GM18951 (cell line): ENCODE data around the gene DYNLT2B.
"Not testable (repeated sequence)": the region's sequence is repeated elsewhere in the genome, so short reads cannot be mapped to it uniquely, and the experiment has no call there.

Experiments used
- POLR2A ChIP-seq: IDR thresholded peaks from 4 replicates; pipeline ENCODE4 v1.6.1; 2011; ENCODE audit warnings: mild to moderate bottlenecking; ENCODE audit not compliant: insufficient read length, insufficient read depth; ENCODE audit errors: extremely low read depth
- in situ Hi-C: fragments of 300-500 bp; cut with MboI; formaldehyde crosslinking; loops from one replicate; pipeline ENCODE4 v1.12.0; 2022; ENCODE audit warnings: low sequenced_read_pairs, mixed read lengths, inconsistent platforms; ENCODE audit not compliant: unreplicated experiment

The DYNLT2B gene

GRCh38 chr3:196315821-196316220, 2.2 kb downstream of the DYNLT2B start:
- in situ Hi-C loops: no loop called here
- TF ChIP-seq POLR2A: no peak

- no peak for TF ChIP-seq POLR2A
- in situ Hi-C loops: no loop called here
These were observed 3.4 kb downstream of the DYNLT2B start for GRCh38 chr3:196314597-196314996.

GRCh38 chr3:196314086-196314485, 4.0 kb downstream of the DYNLT2B start:
- in situ Hi-C loops: not testable (repeated sequence)

- in situ Hi-C loops: not testable (repeated sequence)
These were observed 15.1 kb downstream of the DYNLT2B start for GRCh38 chr3:196302960-196303359.

- in situ Hi-C loops: not testable (repeated sequence)
These were observed 15.5 kb downstream of the DYNLT2B start for GRCh38 chr3:196302551-196302950.

- in situ Hi-C loops: no loop called here
- TF ChIP-seq POLR2A: no peak
These were observed 19.5 kb downstream of the DYNLT2B start for GRCh38 chr3:196298521-196298920.

- TF ChIP-seq POLR2A: peak; percentile 33
- in situ Hi-C loops: no loop called here
These were observed 25.6 kb downstream of the DYNLT2B start for GRCh38 chr3:196292286-196292923.

GRCh38 chr3:196288141-196288460, 29.9 kb downstream of the DYNLT2B start:
- no peak for TF ChIP-seq POLR2A
- in situ Hi-C loops: no loop called here

- in situ Hi-C loops: no loop called here
- peak; percentile 83 for TF ChIP-seq POLR2A
These were observed 30.4 kb downstream of the DYNLT2B start, which contains the start of gene PCYT1A for GRCh38 chr3:196287440-196288140. Gene PCYT1A, minus strand, starts transcription at chr3:196287726. Its CDS starts 17,195 bp downstream, at chr3:196270531.

- TF ChIP-seq POLR2A: no peak
- in situ Hi-C loops: no loop called here
These were observed 31.0 kb downstream of the DYNLT2B start for GRCh38 chr3:196287090-196287439.

GRCh38 chr3:196284396-196284795, 33.6 kb downstream of the DYNLT2B start:
- in situ Hi-C loops: no loop called here

GRCh38 chr3:196281962-196282361, 36.1 kb downstream of the DYNLT2B start:
- no peak for TF ChIP-seq POLR2A
- in situ Hi-C loops: no loop called here

More at GRCh38 chr3:196284396-196284795, 33.6 kb downstream of the DYNLT2B start:
- TF ChIP-seq POLR2A: no peak

- TF ChIP-seq POLR2A: no peak
- in situ Hi-C loops: no loop called here
These were observed 37.2 kb downstream of the DYNLT2B start for GRCh38 chr3:196280689-196281440.

GRCh38 chr3:196275126-196275525, 42.9 kb downstream of the DYNLT2B start:
- in situ Hi-C loops: no loop called here
- TF ChIP-seq POLR2A: no peak
